H9 (cell line): ENCODE data around the gene NUAK2. TPM values are rescaled to one million over a fixed set of nuclear protein-coding genes. Genes with fewer than 3 reads are reported as not detected.
A peak's percentile ranks its signal among the peaks of the same experiment; 100 is the strongest.

Experiments used
- DNase-seq: peaks from one replicate; pipeline ENCODE4 v3.0.0-alpha.2; 2017
- H2AFZ ChIP-seq: one replicate; pipeline ENCODE4 v1.6.1; 2013; ENCODE audit warnings: mild to moderate bottlenecking, low read length, control low read depth, moderate library complexity
- H2AK5ac ChIP-seq: 2 replicates; pipeline ENCODE4 v1.6.1; 2013; ENCODE audit warnings: low read length, control low read depth, mixed read lengths; ENCODE audit not compliant: insufficient read length
- H2BK120ac ChIP-seq: one replicate; pipeline ENCODE4 v1.6.1; 2013; ENCODE audit warnings: low read depth, mild to moderate bottlenecking, low read length, control low read depth, inconsistent platforms; ENCODE audit not compliant: poor library complexity, severe bottlenecking
- H2BK12ac ChIP-seq: 2 replicates; pipeline ENCODE4 v1.6.1; 2013; ENCODE audit warnings: low read length, control low read depth, mixed read lengths, low read depth; ENCODE audit not compliant: insufficient read length
- H2BK15ac ChIP-seq: 2 replicates; pipeline ENCODE4 v1.6.1; 2013; ENCODE audit warnings: low read depth, low read length, control low read depth
- H2BK20ac ChIP-seq: one replicate; pipeline ENCODE4 v1.6.1; 2013; ENCODE audit warnings: low read depth, mild to moderate bottlenecking, low read length, control low read depth, inconsistent platforms; ENCODE audit not compliant: poor library complexity, severe bottlenecking
- H2BK5ac ChIP-seq: 2 replicates; pipeline ENCODE4 v1.6.1; 2013; ENCODE audit warnings: low read length, control low read depth, mixed read lengths; ENCODE audit not compliant: insufficient read length
- H3K14ac ChIP-seq: 2 replicates; pipeline ENCODE4 v1.6.1; 2013; ENCODE audit warnings: low read length, control low read depth; ENCODE audit not compliant: insufficient read depth
- H3K18ac ChIP-seq: 2 replicates; pipeline ENCODE4 v1.6.1; 2013; ENCODE audit warnings: low read depth, mild to moderate bottlenecking, mixed read lengths, low read length, control low read depth; ENCODE audit not compliant: insufficient read length
- H3K23ac ChIP-seq: 2 replicates; pipeline ENCODE4 v1.6.1; 2013; ENCODE audit warnings: low read length, control low read depth, mixed read lengths, low read depth; ENCODE audit not compliant: insufficient read length
- H3K23me2 ChIP-seq: 2 replicates; pipeline ENCODE4 v1.6.1; 2013; ENCODE audit warnings: low read depth, mild to moderate bottlenecking, mixed read lengths, low read length, control low read depth; ENCODE audit not compliant: insufficient read length, poor library complexity, severe bottlenecking
- H3K27ac ChIP-seq: 2 replicates; pipeline ENCODE4 v1.5.1; 2013; ENCODE audit warnings: low read length, control low read depth, mixed read lengths, low read depth; ENCODE audit not compliant: insufficient read length
- H3K27me3 ChIP-seq: 2 replicates; pipeline ENCODE4 v1.6.1; 2013; ENCODE audit warnings: low read length, control low read depth, inconsistent platforms; ENCODE audit not compliant: insufficient read depth
- H3K4ac ChIP-seq: 2 replicates; pipeline ENCODE4 v1.6.1; 2013; ENCODE audit warnings: low read depth, mild to moderate bottlenecking, control low read depth, inconsistent platforms, low read length, moderate library complexity
- H3K4me1 ChIP-seq: 2 replicates; pipeline ENCODE4 v1.6.1; 2013; ENCODE audit warnings: low read length, control low read depth, inconsistent platforms; ENCODE audit not compliant: insufficient read depth
- H3K4me2 ChIP-seq: 2 replicates; pipeline ENCODE4 v1.6.1; 2013; ENCODE audit warnings: low read length, control low read depth, mixed read lengths; ENCODE audit not compliant: insufficient read length, insufficient read depth
- H3K56ac ChIP-seq: 2 replicates; pipeline ENCODE4 v1.6.1; 2013; ENCODE audit warnings: low read depth, mild to moderate bottlenecking, mixed read lengths, low read length, control low read depth; ENCODE audit not compliant: insufficient read length
- H3K79me1 ChIP-seq: 2 replicates; pipeline ENCODE4 v1.6.1; 2013; ENCODE audit warnings: low read depth, mild to moderate bottlenecking, moderate library complexity, low read length, control low read depth, inconsistent platforms; ENCODE audit not compliant: insufficient read depth, poor library complexity, severe bottlenecking
- H3K79me2 ChIP-seq: 2 replicates; pipeline ENCODE4 v1.6.1; 2013; ENCODE audit warnings: low read length, control low read depth, inconsistent platforms; ENCODE audit not compliant: insufficient read depth
- H3K9ac ChIP-seq: 2 replicates; pipeline ENCODE4 v1.6.1; 2013; ENCODE audit warnings: low read length, control low read depth, mixed read lengths; ENCODE audit not compliant: insufficient read length; ENCODE audit errors: extremely low read depth
- H3K9me3 ChIP-seq: one replicate; pipeline ENCODE4 v1.6.1; 2013; ENCODE audit warnings: low read depth, low read length, inconsistent platforms; ENCODE audit not compliant: control insufficient read depth
- H3T11ph ChIP-seq: one replicate; pipeline ENCODE4 v1.6.1; 2013; ENCODE audit warnings: mild to moderate bottlenecking, low read length, control low read depth, inconsistent platforms
- H4K20me1 ChIP-seq: one replicate; pipeline ENCODE4 v1.6.1; 2013; ENCODE audit not compliant: control insufficient read depth, insufficient read length, insufficient read depth
- H4K5ac ChIP-seq: 2 replicates; pipeline ENCODE4 v1.6.1; 2013; ENCODE audit warnings: low read depth, mild to moderate bottlenecking, mixed read lengths, low read length, control low read depth; ENCODE audit not compliant: insufficient read length
- H4K8ac ChIP-seq: replicated peaks from 2 replicates; pipeline ENCODE4 v1.6.1; 2013; ENCODE audit warnings: low read length, control low read depth, mixed read lengths, low read depth; ENCODE audit not compliant: insufficient read length
- H4K91ac ChIP-seq: 2 replicates; pipeline ENCODE4 v1.6.1; 2013; ENCODE audit warnings: low read depth, mild to moderate bottlenecking, moderate library complexity, mixed read lengths, low read length, control low read depth; ENCODE audit not compliant: insufficient read length
- H3K27ac Mint-ChIP-seq, 3 experiments: 2 replicates in 2 of 3; 3 replicates in 1 of 3; pipeline ENCODE4 v1.8.0; 2020 to 2021; ENCODE audit warnings: mixed read lengths in 3 of 3, mild to moderate bottlenecking in 1 of 3, moderate library complexity in 1 of 3
- H3K27me3 Mint-ChIP-seq: 2 replicates; pipeline ENCODE4 v1.8.0; 2021; ENCODE audit warnings: low read depth, mild to moderate bottlenecking, moderate library complexity, mixed read lengths
- H3K36me3 Mint-ChIP-seq, 3 experiments: 2 replicates in 2 of 3; 3 replicates in 1 of 3; pipeline ENCODE4 v1.8.0; 2020 to 2021; ENCODE audit warnings: low read depth in 3 of 3, mixed read lengths in 3 of 3; ENCODE audit not compliant: insufficient read depth in 1 of 3
- H3K4me1 Mint-ChIP-seq, 2 experiments: 2 replicates each; pipeline ENCODE4 v1.8.0; 2020; ENCODE audit warnings: mixed read lengths in 2 of 2
- H3K4me3 Mint-ChIP-seq, 2 experiments: 2 replicates in 1 of 2; 3 replicates in 1 of 2; pipeline ENCODE4 v1.8.0; 2020 to 2021; ENCODE audit warnings: mild to moderate bottlenecking in 2 of 2, mixed read lengths in 2 of 2, moderate library complexity in 1 of 2
- H3K9me3 Mint-ChIP-seq, 2 experiments: 2 replicates in 1 of 2; 3 replicates in 1 of 2; pipeline ENCODE4 v1.8.0; 2020; ENCODE audit warnings: mild to moderate bottlenecking in 2 of 2, mixed read lengths in 2 of 2, moderate library complexity in 1 of 2
- WGBS: extraction: QIAGEN DNeasy Blood & Tissue Kit; methylation state at CpG from one replicate; pipeline ENCODE4 v1.1.7; 2013; ENCODE audit warnings: missing lambda C conversion rate, low lambda C conversion rate, mixed read lengths; ENCODE audit not compliant: insufficient read length; ENCODE audit errors: extremely low coverage; 5-methylcytosine and 5-hydroxymethylcytosine counted together
- total RNA-seq: library from RNA; stranded (reverse); gene quantifications from 2 replicates; pipeline ENCODE4 v1.2.1, GENCODE V29; 2021
- TF ChIP-seq, protein P1 (sequence below): fragments of 200-600 bp; sonication (generic); conservative IDR thresholded peaks from 3 replicates; pipeline ENCODE4 v1.8.0; 2021; ENCODE audit warnings: antibody characterized with exemption, mild to moderate bottlenecking

The NUAK2 gene
- total RNA-seq, 1 experiment from 2014 or later = 15.4 TPM

DNA sequence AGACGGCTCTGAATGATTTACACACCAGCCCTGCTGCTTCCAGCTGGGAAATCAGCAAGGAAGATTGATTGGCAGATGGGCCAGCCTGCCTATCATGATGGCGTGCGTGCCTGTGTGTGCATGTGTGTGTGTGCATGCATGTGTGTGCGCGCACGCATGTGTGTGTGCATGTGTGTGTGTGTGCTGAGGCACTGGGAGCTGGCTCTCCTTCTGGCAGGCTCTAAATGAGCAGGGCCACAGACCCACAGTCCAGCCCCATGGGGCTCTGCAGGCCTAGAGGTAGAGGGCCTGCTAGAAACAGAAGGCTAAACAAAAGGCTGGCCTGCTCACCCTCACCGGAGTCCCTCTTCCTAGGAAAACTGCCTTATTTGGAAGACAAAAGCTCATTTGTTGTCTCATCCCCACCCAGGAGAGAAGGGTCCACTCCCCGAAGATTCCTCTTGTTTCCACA, 29.2 kb upstream of the NUAK2 start:
- peak; percentile 76 for DNase-seq
- no CpG with 5 or more reads among the region's 8 CpGs for WGBS

More for the DNA sequence above, 29.2 kb upstream of the NUAK2 start:
- Histone ChIP-seq H4K5ac (no peak overlapping the region), H3K56ac (no peak overlapping the region), H3K23me2 (no peaks in the 10 kb centered on the region), H3K27ac (no peak overlapping the region), H3K9me3 (no peaks in the 10 kb centered on the region), H3K27me3 (no peaks in the 10 kb centered on the region), H2BK15ac (no peak overlapping the region), H3K4me2 (no peak overlapping the region), H3K4me1 (peaks cover 8% of the 10 kb centered on the region; the same call in 1 of the 2 replicates), H3K14ac (peak overlapping the region; percentile 7; the same call in 1 of the 2 replicates), H3K23ac (no peak overlapping the region), H4K20me1 (no peaks in the 10 kb centered on the region), H4K91ac (no peak overlapping the region), H3K18ac (peak overlapping the region; percentile 83), H2AFZ (no peak overlapping the region), H2BK20ac (no peak overlapping the region), H3K9ac (no peak overlapping the region), H2AK5ac (no peak overlapping the region), H2BK120ac (no peak overlapping the region), H2BK5ac (no peak overlapping the region), H3T11ph (no peak overlapping the region), H3K4ac (no peak overlapping the region), H3K79me2 (no peaks in the 10 kb centered on the region), H3K79me1 (no peaks in the 10 kb centered on the region), H4K8ac (no peak overlapping the region), H2BK12ac (no peak overlapping the region)
- peak overlapping the region; percentile 21 to 82 (median 48); a peak in 3 of 7 replicates for H3K27ac Mint-ChIP-seq
- H3K36me3 Mint-ChIP-seq = no peaks in the 10 kb centered on the region
- peaks cover 24% of the 10 kb centered on the region for H3K27me3 Mint-ChIP-seq
- peaks cover 76 to 77% of the 10 kb centered on the region in 2 experiments for H3K4me1 Mint-ChIP-seq
- no peaks in the 10 kb centered on the region for H3K9me3 Mint-ChIP-seq
- peak overlapping the region in 1 of 2 experiments; percentile 46; a peak in 2 of 5 replicates for H3K4me3 Mint-ChIP-seq
- TF ChIP-seq, protein P1, sequence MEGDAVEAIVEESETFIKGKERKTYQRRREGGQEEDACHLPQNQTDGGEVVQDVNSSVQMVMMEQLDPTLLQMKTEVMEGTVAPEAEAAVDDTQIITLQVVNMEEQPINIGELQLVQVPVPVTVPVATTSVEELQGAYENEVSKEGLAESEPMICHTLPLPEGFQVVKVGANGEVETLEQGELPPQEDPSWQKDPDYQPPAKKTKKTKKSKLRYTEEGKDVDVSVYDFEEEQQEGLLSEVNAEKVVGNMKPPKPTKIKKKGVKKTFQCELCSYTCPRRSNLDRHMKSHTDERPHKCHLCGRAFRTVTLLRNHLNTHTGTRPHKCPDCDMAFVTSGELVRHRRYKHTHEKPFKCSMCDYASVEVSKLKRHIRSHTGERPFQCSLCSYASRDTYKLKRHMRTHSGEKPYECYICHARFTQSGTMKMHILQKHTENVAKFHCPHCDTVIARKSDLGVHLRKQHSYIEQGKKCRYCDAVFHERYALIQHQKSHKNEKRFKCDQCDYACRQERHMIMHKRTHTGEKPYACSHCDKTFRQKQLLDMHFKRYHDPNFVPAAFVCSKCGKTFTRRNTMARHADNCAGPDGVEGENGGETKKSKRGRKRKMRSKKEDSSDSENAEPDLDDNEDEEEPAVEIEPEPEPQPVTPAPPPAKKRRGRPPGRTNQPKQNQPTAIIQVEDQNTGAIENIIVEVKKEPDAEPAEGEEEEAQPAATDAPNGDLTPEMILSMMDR = no peak
